LNCaP clone FGC (cell line): ENCODE measurements around the gene DSCAM.

Experiments used
- DNase-seq: peaks from one replicate; pipeline ENCODE4 v3.0.0-alpha.2; 2011; ENCODE audit warnings: low read depth
- H3K4me3 ChIP-seq: 2 replicates; pipeline ENCODE4 v1.5.1; 2011; ENCODE audit warnings: mild to moderate bottlenecking, low read depth, low read length, control low read depth
- TF ChIP-seq, protein P1 (sequence below): IDR thresholded peaks from 2 replicates; pipeline ENCODE4 v1.5.1; 2012; ENCODE audit warnings: mild to moderate bottlenecking; ENCODE audit not compliant: control insufficient read depth, insufficient read depth; ENCODE audit errors: extremely low read depth

Gene DSCAM

DNA sequence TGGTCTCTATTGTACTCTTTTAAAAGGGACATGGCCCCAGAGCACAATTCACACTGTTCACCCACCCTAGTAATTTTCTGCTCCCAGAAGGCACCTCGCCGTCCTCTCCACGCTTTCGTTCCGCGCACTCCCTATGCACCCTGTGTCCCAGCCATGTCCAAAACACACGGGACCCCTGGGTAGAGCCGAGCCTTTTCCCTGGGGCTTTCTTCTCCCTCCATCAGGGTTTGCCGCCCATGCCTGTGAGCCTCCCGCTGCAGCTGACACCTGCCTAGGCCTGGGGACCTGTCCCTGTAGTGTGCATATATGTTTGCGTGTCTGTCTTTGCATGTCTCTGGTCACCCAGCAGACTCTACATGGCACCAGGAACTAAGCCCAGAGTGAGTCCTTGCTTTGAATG lies 677.0 kb downstream of the DSCAM start:
- TF ChIP-seq, protein P1, sequence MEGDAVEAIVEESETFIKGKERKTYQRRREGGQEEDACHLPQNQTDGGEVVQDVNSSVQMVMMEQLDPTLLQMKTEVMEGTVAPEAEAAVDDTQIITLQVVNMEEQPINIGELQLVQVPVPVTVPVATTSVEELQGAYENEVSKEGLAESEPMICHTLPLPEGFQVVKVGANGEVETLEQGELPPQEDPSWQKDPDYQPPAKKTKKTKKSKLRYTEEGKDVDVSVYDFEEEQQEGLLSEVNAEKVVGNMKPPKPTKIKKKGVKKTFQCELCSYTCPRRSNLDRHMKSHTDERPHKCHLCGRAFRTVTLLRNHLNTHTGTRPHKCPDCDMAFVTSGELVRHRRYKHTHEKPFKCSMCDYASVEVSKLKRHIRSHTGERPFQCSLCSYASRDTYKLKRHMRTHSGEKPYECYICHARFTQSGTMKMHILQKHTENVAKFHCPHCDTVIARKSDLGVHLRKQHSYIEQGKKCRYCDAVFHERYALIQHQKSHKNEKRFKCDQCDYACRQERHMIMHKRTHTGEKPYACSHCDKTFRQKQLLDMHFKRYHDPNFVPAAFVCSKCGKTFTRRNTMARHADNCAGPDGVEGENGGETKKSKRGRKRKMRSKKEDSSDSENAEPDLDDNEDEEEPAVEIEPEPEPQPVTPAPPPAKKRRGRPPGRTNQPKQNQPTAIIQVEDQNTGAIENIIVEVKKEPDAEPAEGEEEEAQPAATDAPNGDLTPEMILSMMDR = no peak
- DNase-seq = no peak
- no peak overlapping the region for H3K4me3 ChIP-seq

DNA sequence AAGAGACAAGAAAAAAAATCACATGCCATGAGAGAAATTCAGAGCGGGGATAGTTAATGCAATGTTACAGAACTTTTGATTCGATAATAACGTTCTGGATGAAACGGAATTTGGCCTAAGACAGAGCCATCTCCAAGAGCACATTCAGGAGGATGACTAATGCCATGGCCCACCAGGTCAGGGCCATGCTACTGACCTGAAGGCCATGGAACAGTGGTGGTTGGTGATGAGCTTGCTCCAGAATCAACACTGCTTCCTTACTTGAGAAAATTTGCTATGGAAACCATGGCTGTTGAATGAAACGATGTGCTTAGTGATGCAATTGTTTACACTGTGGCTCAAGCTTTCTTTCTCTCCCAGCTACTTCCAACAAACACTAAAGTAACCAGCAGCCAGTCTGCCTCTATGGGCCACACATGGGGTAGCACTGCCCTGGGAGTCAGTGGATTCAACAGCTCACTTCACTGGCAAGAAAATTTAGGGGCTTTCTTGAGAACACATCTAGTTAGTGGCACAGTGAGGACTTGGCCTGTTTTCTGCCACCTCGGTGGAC lies 680.6 kb downstream of the DSCAM start:
- no peak overlapping the region for H3K4me3 ChIP-seq
- TF ChIP-seq, protein P1 = no peak
- DNase-seq = no peak

DNA sequence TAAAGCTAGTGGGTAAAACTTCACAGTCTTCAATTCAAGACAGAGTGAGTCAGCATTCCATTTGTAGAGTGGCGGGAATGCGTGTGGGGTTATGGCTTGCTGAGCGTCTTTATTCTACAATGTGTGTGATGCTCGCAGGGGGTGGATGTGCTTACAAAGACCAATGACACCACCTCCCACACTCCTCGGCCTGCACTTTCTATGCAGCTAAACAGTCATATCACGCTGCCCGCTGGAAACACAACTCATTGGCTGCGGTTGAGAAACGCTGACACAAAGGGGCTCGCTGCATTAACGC lies 681.2 kb downstream of the DSCAM start:
- H3K4me3 ChIP-seq = no peak overlapping the region
- no peak for DNase-seq
- TF ChIP-seq, protein P1 = no peak

DNA sequence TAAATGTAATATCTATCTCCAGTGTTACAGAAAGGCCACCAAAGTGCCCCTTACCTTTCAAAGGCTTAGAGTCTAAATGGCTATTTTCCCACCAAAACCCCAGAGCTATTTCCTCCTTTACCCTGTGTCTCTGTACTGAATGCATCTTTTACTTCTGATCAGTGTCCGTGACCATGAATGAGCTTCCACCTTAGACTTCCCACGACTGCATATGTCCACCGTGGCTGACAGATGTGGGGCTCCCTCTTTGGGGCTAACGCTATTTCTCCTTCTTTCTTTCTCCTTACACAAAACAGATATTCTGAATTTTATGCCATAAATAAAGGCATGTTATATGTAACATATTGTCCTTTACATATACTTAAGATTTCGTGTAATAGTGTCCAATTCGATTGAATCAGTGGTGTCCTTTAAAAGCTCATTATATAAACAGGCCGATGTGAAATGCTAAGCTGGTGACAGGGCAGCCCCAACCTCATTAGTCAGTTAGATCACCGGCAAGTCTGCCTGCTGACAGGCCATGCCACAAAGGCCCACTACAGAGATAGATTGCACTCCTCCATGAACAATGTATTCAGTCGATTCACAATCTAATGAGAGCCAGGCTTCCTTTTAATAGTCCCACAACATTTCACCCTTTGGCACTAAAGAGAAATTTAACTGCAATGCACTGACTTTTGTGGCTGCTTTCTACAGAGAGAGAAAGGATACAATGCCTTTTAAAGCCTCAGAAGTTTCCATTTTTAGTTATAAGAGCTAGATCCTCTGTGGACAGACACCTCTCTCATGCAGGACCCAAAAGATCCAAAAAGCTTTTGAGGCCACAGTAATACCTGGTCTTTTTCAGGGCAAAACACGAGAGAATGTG lies 681.8 kb downstream of the DSCAM start:
- no peak for DNase-seq
- H3K4me3 ChIP-seq = no peak overlapping the region
- TF ChIP-seq, protein P1 = no peak

DNA sequence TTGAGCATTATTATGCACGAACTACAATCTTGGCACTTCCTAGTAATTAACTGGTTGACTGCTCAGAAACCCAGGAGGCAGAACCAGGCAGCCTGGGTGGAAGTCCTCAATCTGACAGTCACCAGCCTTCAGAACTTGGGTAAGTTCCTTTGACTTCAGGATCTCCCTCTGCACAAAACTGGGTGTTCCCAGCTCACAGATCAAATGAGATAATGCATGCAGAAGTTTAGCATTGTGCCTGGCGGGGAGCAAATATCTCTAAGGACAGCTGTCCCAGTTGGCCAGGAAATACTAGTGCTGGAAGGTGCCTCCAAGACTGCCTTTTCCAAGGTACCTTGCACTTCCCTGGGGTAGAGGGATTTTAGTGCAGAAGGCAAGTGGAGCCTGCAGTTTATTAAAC lies 684.9 kb downstream of the DSCAM start:
- H3K4me3 ChIP-seq = no peak overlapping the region
- DNase-seq = no peak
- TF ChIP-seq, protein P1 = no peak

DNA sequence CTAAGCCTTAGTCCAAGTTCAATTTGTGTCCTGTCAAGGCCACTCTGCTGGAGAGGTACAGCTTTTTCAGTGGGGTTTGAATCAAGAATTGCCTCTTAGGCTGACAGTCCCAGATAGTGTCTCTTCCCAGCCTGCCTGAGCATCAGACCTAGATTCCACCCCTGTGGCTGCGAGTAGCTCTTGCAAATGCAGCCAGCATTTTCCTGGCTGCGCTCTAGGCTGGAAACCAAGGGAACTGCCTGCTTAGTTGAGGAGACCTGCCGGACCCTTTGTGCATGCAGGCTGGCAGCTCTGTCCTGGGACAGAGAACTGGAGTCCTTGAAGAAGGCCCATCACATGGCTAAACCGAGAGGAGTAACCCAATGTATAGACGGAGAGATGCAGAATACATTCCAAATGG lies 686.0 kb downstream of the DSCAM start:
- no peak overlapping the region for H3K4me3 ChIP-seq
- TF ChIP-seq, protein P1 = no peak
- no peak for DNase-seq

DNA sequence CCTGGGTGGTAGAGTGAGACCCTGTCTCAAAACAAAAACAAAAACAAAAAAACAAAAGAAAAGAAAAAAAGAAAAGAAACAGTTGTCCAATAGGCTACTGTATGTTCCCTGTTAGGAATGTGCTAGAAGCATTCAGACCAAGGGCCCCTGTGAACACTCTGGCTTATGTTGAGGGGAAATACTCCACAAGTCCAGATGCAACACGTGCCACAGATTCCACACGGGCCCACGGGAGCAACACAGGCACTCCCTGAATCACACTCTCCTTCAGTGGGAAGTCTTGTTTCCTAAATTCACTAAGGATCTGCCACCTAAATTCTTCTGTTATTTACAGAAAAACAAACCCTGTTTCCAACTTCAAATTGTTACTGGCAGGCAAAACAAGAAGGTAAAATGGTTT lies 688.6 kb downstream of the DSCAM start:
- no peak overlapping the region for H3K4me3 ChIP-seq
- DNase-seq = no peak
- TF ChIP-seq, protein P1 = no peak
